HG03354 (cell line): ENCODE results near the gene MLF2.
"Not testable (repeated sequence)": the region's sequence is repeated elsewhere in the genome, so short reads cannot be mapped to it uniquely, and the experiment has no call there.

Experiments used
- ATAC-seq: cut with Tn5 transposase; IDR thresholded peaks from one replicate; pipeline ENCODE4 v1.9.1; 2021; ENCODE audit warnings: mild to moderate bottlenecking; ENCODE audit not compliant: unreplicated experiment, poor library complexity, severe bottlenecking

Gene MLF2

DNA sequence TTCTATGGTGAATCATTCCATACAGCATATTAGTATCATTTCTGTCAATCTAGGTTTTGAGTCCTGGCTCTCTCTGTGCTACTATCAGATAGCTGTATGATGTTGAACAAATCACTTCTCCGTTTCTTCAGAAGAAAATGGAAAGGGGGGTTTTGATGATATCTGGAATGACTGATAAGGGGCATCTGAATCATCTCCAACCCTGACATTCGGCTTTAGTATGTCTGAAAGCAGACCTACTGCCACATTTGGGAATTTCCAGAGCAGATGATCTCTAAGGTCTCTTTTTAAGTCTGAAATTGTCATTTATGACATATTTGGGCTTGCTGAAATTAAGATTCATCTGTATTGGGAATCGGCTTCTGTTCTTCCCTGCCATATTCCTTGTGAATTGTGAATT is 10.1 kb downstream of the MLF2 start:
- ATAC-seq, result no peak

DNA sequence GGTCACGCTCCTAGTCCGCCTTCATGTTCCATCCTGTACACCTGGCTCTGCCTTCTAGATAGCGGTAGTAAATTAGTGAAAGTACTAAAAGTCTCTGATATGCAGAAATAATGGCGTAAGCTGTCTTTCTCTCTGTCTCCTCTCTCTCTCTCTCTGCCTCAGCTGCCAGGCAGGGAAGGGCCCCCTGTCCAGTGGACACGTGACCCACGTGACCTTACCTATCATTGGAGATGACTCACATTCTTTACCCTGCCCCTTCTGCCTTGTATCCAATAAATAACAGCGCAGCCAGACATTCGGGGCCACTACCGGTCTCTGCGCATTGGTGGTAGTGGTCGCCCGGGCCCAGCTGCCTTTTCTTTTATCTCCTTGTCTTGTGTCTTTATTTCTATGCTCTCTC is 10.9 kb downstream of the MLF2 start:
- not testable (repeated sequence) for ATAC-seq

DNA sequence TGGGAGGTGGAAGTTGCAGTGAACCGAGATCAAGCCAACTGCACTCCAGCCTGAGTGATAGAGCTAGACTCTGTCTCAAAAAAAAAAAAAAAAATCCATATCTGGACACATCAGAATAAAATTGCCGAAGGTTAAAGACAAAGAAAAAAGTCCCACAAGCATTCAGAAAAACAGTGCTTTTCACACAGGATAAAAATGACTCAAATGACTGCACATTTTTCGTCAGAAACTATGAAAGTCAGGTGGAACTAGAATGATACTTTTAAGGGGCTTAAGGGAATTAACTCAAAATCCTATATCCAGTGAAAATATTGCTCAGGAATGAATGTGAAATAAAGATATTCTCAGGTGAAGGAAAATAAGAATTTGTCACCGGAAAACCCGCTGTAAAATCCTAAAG is 16.2 kb downstream of the MLF2 start:
- ATAC-seq, result no peak

DNA sequence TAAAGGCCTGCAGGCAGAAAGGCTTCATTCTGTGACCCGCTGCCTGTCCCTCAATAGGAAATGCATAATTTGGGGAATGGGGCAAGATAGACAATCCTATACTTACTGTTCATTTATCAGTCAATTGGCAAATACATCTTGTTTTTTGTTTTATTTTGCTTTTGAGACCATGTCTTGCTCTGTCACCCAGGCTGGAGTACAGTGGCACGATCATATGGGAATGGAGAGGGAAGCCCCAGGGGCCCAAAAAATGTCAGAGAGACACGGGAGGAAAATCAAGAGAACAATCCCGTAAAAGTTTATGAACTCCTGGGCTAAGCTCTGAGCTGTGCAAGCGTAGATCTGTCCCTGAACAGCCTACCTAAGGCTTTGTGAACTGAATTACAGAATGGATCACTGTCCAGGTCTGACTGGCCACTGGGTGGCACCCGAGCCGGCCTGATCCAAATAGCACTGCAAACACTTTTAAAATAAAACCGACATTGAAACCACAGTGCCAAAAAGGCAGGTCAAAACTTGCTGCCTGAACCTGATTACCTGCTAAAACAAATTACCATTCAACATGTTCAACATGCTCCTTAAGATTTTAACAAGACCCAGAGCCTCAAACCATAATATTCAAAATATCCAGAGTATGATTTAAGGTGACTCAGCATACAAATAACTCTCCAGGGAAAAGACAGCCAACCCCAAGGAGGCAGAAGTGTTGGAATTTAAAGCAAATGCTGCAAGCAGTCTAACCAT is 17.3 kb downstream of the MLF2 start:
- ATAC-seq, result no peak

DNA sequence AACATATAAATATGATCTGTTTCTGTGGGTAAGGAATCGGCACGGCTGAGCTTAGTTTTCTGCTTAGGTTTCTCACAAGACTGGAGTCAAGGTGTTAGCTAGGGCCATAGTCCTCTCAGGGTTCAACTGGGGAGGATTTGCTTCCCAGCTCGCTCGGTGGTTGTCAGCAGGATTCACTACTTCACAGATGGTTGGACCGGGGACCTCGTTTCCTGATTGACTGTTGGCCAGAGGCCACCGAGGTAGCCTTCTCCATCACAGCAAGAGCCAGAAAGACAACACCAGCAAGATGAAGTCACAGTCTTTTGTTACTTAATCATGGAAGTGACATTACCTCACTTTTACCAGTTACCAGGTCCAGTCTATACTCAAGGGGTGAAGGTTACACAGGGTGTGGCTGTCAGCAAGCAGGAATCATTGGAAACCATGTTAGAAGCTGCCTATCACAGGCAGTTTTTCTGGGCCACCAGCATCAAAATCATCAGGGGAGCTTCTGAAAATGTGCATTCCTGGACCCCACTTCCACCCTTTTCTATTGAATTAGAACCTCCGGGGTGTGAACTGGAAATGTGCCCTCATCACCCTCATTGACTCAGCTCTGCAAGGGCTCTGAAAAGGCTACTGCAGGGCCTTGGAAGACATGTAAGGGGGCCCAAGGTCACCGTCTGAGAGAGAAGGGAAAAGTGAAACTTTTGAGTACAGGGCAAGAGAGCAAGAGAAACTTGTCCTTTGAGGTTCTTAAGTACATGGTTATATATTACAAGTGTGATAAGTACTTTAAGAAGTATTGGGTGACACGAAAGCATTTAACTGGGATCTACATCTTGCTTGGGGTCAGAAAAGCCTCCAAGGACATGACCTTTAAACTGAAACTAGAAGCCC is 18.2 kb downstream of the MLF2 start:
- ATAC-seq, result no peak

DNA sequence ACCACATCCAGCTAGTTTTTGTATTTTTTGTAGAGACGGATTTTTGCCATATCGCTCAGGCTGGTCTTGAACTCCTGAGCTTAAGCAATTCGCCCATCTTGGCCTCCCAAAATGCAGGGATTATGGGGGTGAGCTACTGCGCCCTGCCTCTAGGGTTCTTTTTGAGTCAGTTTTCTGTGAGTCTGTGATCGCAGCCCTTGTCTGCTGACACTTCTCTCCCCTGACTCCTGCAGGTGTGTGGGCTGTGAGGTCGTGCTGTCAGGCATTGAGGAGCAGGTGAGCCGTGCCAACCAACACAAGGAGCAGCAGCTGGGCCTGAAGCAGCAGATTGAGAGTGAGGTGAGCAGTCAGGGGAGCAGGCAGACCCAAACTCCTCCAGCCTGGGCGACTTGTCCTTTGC is 22.8 kb downstream of the MLF2 start:
- no peak for ATAC-seq

DNA sequence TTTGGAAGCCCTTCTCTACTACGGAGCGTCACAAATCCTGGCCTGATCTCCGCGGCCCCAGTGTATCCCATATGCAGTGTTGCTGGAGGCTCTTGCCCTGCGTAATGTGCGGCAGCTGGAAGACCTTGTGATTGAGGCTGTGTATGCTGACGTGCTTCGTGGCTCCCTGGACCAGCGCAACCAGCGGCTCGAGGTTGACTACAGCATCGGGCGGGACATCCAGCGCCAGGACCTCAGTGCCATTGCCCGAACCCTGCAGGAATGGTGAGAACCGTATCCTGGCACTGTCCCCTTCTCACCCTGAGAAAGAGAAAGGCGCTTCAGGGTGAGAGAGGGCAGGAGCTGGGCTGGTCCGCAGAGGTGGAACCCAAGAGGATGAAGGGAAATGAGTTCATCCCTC is 23.8 kb downstream of the MLF2 start:
- ATAC-seq, result no peak

DNA sequence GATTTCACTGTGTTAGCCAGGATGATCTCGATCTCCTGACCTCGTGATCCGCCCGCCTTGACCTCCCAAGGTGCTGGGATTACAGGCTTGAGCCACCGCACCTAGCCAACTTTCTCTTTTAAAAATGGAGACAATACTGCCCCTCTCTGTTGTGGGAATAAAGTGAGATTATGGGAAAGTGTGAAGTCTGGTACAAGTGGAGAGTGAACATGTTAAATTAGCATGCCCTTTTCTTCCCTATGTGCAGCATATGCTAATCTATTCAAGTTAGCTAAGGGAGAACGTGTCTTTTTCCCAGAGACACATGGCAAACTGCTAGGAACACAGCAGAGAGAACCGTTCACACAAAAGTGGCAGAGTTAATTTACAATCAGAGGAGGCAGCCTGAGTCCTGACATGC is 27.6 kb downstream of the MLF2 start:
- no peak for ATAC-seq

DNA sequence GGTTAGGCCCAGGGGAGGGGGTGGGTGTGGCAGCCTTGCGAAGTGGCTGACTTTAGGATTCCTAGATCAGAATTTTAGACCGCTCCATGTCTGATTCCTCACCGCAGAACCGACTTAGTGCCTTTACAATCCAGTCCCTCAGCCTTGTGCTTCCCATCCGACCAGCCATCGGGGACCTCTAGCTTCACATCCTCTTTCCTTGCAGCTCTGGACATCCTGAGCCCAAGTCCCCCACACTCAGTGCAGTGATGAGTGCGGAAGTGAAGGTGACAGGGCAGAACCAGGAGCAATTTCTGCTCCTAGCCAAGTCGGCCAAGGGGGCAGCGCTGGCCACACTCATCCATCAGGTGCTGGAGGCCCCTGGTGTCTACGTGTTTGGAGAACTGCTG is 28.5 kb downstream of the MLF2 start:
- peak; percentile 31 for ATAC-seq

DNA sequence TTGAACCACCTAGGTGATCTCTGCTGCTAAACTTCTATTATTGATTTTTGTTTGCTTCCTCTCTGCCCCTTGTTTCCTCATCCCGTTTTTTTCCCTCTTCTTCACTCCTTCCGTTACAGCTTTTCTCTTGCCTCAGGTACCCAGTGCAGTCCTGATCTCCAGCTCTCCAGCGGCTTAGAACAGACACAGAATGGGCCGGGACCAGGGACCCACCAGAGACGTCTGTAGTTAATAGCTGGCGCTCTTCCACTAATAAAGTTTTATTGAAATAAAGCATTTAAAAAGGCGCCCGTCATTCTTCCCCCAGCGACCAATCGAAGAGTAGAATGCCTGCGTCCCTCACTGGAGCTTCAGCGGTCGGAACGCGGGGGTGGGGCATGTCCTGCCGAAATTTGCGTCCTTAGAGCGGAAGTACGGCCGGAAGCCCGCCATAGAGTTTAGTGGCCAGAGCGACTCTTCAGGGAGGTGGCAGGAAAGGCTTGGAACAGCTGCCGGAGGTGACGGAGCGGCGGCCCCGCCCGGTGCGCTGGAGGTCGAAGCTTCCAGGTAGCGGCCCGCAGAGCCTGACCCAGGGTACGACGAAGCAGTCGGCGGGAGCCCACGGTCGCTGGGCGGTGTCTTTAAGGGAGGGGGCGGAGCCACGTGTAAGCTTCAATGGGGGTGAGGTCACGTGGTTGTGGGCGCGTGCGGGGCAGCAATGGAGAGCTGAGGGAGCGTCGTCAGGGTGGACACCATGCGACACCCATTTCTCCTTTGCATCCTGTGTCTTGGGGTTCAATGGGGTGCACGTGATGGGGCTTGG is 29.1 kb downstream of the MLF2 start, which contains the start of gene COPS7A:
TSS of gene COPS7A (plus strand) at position 440 of the 802 bp plus-strand sequence. CDS start 611 bp downstream, outside the sequence.
- ATAC-seq, result peak; percentile 91

DNA sequence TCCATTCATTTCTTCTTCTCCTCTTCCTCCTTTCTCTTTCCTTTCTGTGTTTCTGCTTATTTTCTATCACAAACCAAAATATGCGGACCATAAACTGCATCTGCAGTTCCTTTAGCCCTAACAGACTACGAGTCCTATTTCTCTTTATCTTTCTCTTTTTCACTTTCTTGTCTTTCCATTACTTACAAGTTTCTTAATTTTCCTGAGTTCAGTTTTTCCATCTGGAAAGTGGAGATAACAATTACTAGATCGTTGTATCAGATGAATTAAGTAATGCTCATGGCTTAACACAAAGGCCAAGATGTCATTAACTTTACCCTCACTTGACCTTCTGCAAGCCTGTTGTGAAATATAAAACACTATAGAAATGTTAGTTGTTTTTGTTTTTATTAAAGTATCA is 30.1 kb downstream of the MLF2 start:
- ATAC-seq, result no peak

DNA sequence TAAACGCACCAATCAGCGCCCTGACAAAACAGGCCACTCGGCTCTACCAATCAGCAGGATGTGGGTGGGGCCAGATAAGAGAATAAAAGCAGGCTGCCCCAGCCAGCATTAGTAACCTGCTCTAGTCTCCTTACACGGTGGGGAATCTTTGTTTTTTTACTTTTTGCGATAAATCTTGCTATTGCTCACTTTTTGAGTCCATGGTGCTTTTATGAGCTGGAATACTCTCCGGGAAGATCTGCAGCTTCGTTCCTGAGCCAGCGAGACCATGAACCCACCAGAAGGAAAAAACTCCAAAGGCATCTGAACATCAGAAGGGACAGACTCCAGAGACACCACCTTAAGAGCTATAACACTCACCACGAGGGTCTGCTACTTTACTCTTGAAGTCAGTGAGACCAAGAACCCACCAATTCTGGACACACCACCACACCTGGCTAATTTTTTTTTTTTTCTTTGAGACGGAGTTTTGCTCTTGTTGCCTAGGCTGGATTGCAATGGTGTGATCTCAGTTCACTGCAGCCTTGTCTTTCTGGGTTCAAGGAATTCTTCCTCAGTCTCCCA is 36.0 kb downstream of the MLF2 start:
- no peak for ATAC-seq

DNA sequence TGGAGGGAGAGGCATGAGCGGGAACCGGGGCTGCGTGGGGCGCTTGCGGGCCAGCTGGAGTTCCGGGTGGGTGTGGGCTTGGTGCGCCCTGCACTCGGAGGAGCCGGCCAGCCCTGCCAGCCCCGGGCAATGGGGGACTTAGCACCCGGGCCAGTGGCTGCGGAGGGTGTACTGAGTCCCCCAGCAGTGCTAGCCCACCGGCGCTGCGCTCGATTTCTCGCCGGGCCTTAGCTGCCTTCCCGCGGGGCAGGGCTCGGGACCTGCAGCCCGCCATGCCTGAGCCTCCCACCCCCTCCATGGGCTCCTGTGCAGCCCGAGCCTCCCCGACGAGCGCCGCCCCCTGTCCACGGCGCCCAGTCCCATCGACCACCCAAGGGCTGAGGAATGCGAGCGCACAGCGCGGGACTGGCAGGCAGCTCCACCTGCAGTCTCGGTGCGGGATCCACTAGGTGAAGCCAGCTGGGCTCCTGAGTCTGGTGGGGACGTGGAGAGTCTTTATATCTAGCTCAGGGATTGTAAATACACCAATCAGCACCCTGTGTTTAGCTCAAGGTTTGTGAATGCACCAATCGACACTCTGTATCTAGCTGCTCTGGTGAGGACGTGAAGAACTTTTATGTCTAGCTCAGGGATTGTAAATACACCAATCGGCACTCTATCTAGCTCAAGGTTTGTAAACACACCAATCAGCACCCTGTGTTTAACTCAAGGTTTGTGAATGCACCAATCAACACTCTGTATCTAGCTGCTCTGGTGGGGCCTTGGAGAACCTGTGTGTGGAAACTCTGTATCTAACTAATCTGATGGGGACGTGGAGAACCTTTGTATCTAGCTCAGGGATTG is 36.7 kb downstream of the MLF2 start:
- ATAC-seq, result not testable (repeated sequence)

DNA sequence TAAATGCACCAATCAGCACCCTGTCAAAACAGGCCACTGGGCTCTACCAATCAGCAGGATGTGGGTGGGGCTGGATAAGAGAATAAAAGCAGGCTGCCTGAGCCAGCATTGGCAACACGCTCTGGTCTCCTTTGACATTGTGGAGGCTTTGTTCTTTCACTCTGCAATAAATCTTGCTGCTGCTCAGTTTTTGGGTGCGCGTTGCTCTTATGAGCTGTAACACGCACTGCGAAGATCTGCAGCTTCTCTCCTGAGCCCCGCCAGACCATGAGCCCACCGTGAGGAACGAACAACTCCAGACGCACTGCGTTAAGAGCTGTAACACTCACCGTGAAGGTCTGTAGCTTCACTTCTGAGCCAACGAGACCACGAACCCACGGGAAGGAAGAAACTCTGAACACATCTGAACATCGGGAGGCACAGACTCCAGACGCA is 44.0 kb downstream of the MLF2 start:
- ATAC-seq, result no peak

DNA sequence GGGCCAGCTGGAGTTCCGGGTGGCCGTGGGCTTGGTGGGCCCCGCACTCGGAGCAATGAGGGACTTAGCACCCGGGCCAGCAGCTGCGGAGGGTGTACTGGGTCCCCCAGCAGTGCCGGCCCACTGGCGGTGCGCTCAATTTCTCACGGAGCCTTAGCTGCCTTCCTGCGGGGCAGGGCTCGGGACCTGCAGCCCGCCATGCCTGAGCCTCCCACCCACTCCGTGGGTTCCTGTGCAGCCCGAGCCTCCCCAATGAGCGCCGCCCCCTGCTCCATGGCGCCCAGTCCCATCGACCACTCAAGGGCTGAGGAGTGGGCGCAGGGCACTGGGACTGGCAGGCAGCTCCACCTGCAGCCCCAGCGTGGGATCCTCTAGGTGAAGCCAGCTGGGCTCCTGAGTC is 44.6 kb downstream of the MLF2 start:
- ATAC-seq, result not testable (repeated sequence)

DNA sequence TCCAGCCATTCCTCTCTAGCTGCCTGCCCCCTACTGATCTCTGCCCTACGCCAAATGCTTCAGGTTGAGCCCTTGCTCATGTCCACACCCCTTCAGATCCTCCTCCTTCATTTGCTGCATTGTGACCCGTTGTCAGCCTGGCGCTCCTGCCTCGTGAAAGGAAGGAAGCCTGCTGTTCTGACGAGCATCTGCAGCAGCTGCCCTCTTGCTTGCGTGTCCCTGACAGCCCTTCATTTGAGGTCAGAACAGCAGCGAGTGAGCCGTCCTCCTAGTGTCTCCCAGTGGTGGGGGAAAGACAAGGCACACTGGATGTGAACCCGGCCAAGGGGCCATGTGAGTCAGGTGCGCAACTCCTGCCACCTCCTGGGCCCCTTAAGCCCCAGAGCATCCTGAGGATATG is 49.3 kb downstream of the MLF2 start:
- no peak for ATAC-seq

DNA sequence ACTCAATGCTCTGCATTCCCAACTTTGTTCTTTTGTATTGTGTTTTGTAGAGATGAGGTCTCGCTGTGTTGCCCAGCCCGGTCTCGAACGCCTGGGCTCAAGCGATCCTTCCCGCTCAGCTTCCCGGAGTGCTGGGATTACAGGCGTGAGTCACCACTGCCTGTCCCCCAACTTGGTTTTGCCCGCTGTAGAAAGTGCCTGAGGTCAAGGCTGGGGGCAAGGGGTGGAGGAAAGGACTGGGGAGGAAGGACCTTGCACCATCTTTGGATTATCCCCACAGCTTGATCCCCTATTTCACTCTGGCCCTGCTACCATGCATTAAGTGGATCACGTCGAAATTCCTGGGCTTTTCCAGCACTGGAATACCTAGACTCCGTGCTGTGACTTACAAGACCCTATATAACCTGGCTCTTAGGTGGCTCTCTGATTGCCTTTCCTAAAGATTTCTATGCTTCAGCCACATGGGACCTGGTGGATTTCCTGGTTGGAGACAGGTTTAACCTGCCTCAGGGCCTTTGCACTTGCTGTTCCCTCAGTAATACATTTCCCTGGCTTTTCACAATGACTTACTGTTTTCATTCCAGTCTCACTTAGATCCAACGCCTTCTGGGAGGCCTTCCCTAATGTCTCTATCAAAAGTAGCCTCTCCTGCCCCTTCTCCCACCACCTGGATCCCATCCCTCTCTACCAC is 51.7 kb downstream of the MLF2 start:
- ATAC-seq, result no peak

DNA sequence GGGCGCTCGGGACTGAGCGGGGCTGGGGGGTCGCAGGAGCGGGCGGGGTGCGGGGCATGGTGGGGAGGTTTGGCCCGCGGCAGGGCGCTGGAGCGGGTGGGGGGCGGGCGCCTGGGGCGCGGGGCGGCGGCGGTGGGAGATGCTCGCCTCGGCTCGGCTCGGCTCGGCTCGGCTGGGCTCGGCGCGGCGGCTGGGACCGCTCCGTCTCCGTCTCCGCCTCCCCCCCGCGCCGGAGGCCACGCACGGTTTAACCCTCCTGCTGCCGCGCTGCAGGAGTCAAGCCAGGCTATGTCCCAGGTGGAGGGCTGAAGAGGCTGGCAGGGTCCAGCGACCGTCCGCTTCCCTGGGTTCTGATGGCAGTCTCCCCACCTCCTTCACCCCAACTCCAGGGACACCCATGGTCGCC is 52.3 kb downstream of the MLF2 start, which contains the start of gene PIANP:
TSS of gene PIANP (minus strand) at position 170 of the 406 bp plus-strand sequence. CDS start 2,754 bp downstream, outside the sequence.
- no peak for ATAC-seq
